SK-N-DZ (cell line): ENCODE data around the gene GUCY1A2.
A peak's percentile ranks its signal among the peaks of the same experiment; 100 is the strongest.
"Not testable (repeated sequence)": the region's sequence is repeated elsewhere in the genome, so short reads cannot be mapped to it uniquely, and the experiment has no call there.

Experiments
- DNase-seq: peaks from one replicate; pipeline ENCODE4 v3.0.0-alpha.2; 2015; ENCODE audit warnings: low spot score

GUCY1A2 gene

GRCh38 chr11:106943089-106943488, 75.2 kb downstream of the GUCY1A2 start:
- DNase-seq = no peak

- no peak for DNase-seq
These were observed 79.1 kb downstream of the GUCY1A2 start for GRCh38 chr11:106939157-106939556.

GRCh38 chr11:106937111-106937510, 81.2 kb downstream of the GUCY1A2 start:
- DNase-seq = no peak

GRCh38 chr11:106925245-106925644, 93.0 kb downstream of the GUCY1A2 start:
- no peak for DNase-seq

- no peak for DNase-seq
These were observed 97.3 kb downstream of the GUCY1A2 start for GRCh38 chr11:106920899-106921509.

GRCh38 chr11:106917973-106918372, 100.3 kb downstream of the GUCY1A2 start:
- peak; percentile 1 for DNase-seq

GRCh38 chr11:106914409-106914808, 103.9 kb downstream of the GUCY1A2 start:
- no peak for DNase-seq

GRCh38 chr11:106913141-106913540, 105.1 kb downstream of the GUCY1A2 start:
- no peak for DNase-seq

GRCh38 chr11:106904826-106905225, 113.5 kb downstream of the GUCY1A2 start:
- no peak for DNase-seq

GRCh38 chr11:106889718-106890117, 128.6 kb downstream of the GUCY1A2 start:
- no peak for DNase-seq

- no peak for DNase-seq
These were observed 129.9 kb downstream of the GUCY1A2 start for GRCh38 chr11:106888386-106888785.

- not testable (repeated sequence) for DNase-seq
These were observed 134.6 kb downstream of the GUCY1A2 start for GRCh38 chr11:106883693-106884092.

GRCh38 chr11:106879832-106880546, 138.3 kb downstream of the GUCY1A2 start:
- no peak for DNase-seq

GRCh38 chr11:106879029-106879428, 139.2 kb downstream of the GUCY1A2 start:
- DNase-seq = no peak

GRCh38 chr11:106875013-106875412, 143.3 kb downstream of the GUCY1A2 start:
- no peak for DNase-seq

GRCh38 chr11:106872246-106872645, 146.0 kb downstream of the GUCY1A2 start:
- no peak for DNase-seq

- no peak for DNase-seq
These were observed 160.1 kb downstream of the GUCY1A2 start for GRCh38 chr11:106858200-106858599.

- DNase-seq = no peak
These were observed 161.7 kb downstream of the GUCY1A2 start for GRCh38 chr11:106856566-106856965.

- DNase-seq = no peak
These were observed 163.8 kb downstream of the GUCY1A2 start for GRCh38 chr11:106854429-106854828.

- no peak for DNase-seq
These were observed 164.3 kb downstream of the GUCY1A2 start for GRCh38 chr11:106853850-106854401.

GRCh38 chr11:106852779-106853178, 165.5 kb downstream of the GUCY1A2 start:
- no peak for DNase-seq

GRCh38 chr11:106848526-106848925, 169.8 kb downstream of the GUCY1A2 start:
- no peak for DNase-seq

- no peak for DNase-seq
These were observed 176.1 kb downstream of the GUCY1A2 start for GRCh38 chr11:106842134-106842533.
